Choroid plexus epithelial cell (primary cell): Measurements from ENCODE around the gene ZBTB45.

Experiments
- DNase-seq: peaks from one replicate; pipeline ENCODE4 v3.0.0-alpha.2; 2010; ENCODE audit warnings: low read depth
- H3K4me3 ChIP-seq: 2 replicates; pipeline ENCODE4 v1.5.1; 2011; ENCODE audit warnings: low read depth, mild to moderate bottlenecking, control low read depth, low read length, moderate library complexity
- CTCF ChIP-seq: conservative IDR thresholded peaks from 2 replicates; pipeline ENCODE4 v1.5.1; 2011; ENCODE audit warnings: low read depth, mild to moderate bottlenecking, control low read depth, inconsistent platforms, low read length, moderate library complexity

Gene ZBTB45

GRCh38 chr19:58531034-58531840, 11.6 kb upstream of the ZBTB45 start:
- no peak for TF ChIP-seq CTCF

GRCh38 chr19:58529405-58529804, 9.8 kb upstream of the ZBTB45 start:
- no peak for TF ChIP-seq CTCF
- DNase-seq, result no peak
- no peak overlapping the region for H3K4me3 ChIP-seq

More at GRCh38 chr19:58531034-58531840, 11.6 kb upstream of the ZBTB45 start:
- no peak overlapping the region for H3K4me3 ChIP-seq
- no peak for DNase-seq

- no peak for TF ChIP-seq CTCF
- no peak overlapping the region for H3K4me3 ChIP-seq
- DNase-seq, result no peak
Measured at GRCh38 chr19:58522709-58523108, 3.1 kb upstream of the ZBTB45 start.

GRCh38 chr19:58521651-58522050, 2.0 kb upstream of the ZBTB45 start:
- no peak for TF ChIP-seq CTCF
- no peak overlapping the region for H3K4me3 ChIP-seq
- DNase-seq, result no peak

- no peak for TF ChIP-seq CTCF
- no peak for DNase-seq
- peak overlapping the region; percentile 93 for H3K4me3 ChIP-seq
Measured at GRCh38 chr19:58520257-58520599, 618 bp upstream of the ZBTB45 start.

- peak; percentile 87 for TF ChIP-seq CTCF
- DNase-seq, result peak; percentile 82
Measured at GRCh38 chr19:58519087-58519354, 589 bp downstream of the ZBTB45 start.

GRCh38 chr19:58518256-58519086, 1.1 kb downstream of the ZBTB45 start:
- no peak for DNase-seq
- TF ChIP-seq CTCF, result no peak
- peak overlapping the region; percentile 93 for H3K4me3 ChIP-seq

More at GRCh38 chr19:58519087-58519354, 589 bp downstream of the ZBTB45 start:
- peak overlapping the region; percentile 93 for H3K4me3 ChIP-seq
